Subcutaneous adipose tissue (tissue), 4 donors: ENCODE measurements around the gene OASL. TPM values are rescaled to one million over a fixed set of nuclear protein-coding genes. Genes with fewer than 3 reads are reported as not detected.

Experiments used
- CTCF ChIP-seq: fragments of 450-650 bp; IDR thresholded peaks from one replicate; pipeline ENCODE4 v1.5.1; 2016; ENCODE audit warnings: low read depth, mild to moderate bottlenecking, control low read depth, antibody characterized with exemption, moderate library complexity
- total RNA-seq, 4 donors: library from RNA; depleted of rRNA; stranded (reverse); fragments of >200 nt; gene quantifications; one replicate each; pipeline ENCODE4 v1.1.0, GENCODE V29; 2016

The OASL gene
- total RNA-seq, 4 donors from 2014 or later, result 0.22 to 4.1 (median 1.4) TPM

GRCh38 chr12:120999191-121000120, 39.6 kb downstream of the OASL start:
- no peak for TF ChIP-seq CTCF

- TF ChIP-seq CTCF, result no peak
Observed at GRCh38 chr12:120998435-120998834, 40.6 kb downstream of the OASL start.

GRCh38 chr12:120997448-120997847, 41.6 kb downstream of the OASL start:
- TF ChIP-seq CTCF, result no peak

GRCh38 chr12:120996133-120996746, 42.8 kb downstream of the OASL start:
- no peak for TF ChIP-seq CTCF

- TF ChIP-seq CTCF, result no peak
Observed at GRCh38 chr12:120994589-120995337, 44.3 kb downstream of the OASL start.

GRCh38 chr12:120994059-120994458, 45.0 kb downstream of the OASL start:
- TF ChIP-seq CTCF, result no peak

- no peak for TF ChIP-seq CTCF
Observed at GRCh38 chr12:120993496-120993895, 45.5 kb downstream of the OASL start.
